ENCODE measurements around the gene MAVS.
"Not testable (repeated sequence)": the region's sequence is repeated elsewhere in the genome, so short reads cannot be mapped to it uniquely, and the experiment has no call there.

The MAVS gene

DNA sequence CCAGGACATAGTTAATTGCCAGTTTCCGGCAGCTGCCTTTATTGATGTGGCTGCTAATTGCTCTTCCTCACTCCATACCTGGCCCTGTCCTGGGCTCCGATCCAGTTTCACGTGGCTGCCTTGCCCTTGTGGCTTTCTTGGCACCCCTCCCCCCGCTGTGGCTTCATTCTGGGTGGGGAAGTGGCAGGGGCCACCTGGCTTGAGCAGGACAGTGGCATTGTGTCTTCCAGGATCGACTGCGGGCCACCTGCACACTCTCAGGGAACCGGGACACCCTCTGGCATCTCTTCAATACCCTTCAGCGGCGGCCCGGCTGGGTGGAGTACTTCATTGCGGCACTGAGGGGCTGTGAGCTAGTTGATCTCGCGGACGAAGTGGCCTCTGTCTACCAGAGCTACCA lies 10.8 kb downstream of the MAVS start:
- DNase-seq = no peak

- DNase-seq = no peak
Measured at GRCh38 chr20:3858689-3859088, 12.1 kb downstream of the MAVS start.

- DNase-seq = no peak
Measured at GRCh38 chr20:3861191-3861590, 14.6 kb downstream of the MAVS start.

GRCh38 chr20:3862333-3862732 lies 15.7 kb downstream of the MAVS start:
- no peak for DNase-seq

DNA sequence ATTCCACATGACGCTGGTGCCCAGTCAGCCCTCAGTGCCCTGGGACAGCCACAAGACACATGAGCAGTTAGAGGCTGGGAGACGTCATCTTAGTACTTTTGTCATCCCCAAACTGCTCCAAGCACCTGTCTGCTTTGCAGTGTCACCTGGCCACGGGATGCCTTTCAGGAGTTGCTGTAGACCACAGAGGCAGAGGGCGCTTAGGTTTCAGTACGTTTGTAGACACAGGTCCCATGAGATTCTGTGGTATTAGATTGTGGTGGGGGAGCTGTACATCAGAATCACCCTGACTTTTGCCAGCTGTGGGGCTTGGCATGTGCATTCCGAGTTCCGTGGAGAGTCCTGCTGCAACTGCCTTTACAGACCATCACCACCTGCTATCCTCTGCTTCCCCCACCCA lies 16.7 kb downstream of the MAVS start:
- no peak for DNase-seq

- no peak for DNase-seq
Measured at GRCh38 chr20:3864518-3864917, 17.9 kb downstream of the MAVS start.

GRCh38 chr20:3865152-3865886 lies 18.7 kb downstream of the MAVS start:
- no peak for DNase-seq

GRCh38 chr20:3865887-3866407 lies 19.3 kb downstream of the MAVS start:
- no peak for DNase-seq

DNA sequence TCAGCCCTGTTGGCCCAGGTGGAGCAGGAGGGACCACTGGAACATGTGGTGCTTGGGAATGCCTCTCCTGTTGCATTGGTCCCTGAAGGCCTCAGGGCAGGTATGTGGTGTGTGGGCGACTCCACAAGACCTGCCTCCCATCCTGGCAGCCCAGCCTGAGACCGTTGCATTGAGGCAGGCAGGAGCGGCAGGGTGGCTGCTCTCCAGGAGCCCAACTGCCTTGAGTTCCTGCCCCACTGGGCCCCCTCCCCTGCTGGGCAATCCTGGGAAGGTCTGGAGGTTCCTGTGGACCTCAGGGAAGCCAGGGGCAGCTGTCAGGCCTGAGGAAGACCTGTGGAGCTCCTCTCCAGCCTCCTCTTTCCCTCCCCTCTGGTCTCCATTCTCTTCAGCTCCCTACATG lies 19.8 kb downstream of the MAVS start:
- no peak for DNase-seq

GRCh38 chr20:3867802-3868201 lies 21.2 kb downstream of the MAVS start:
- no peak for DNase-seq

- DNase-seq = no peak
Measured at GRCh38 chr20:3869839-3870634, 23.4 kb downstream of the MAVS start.

DNA sequence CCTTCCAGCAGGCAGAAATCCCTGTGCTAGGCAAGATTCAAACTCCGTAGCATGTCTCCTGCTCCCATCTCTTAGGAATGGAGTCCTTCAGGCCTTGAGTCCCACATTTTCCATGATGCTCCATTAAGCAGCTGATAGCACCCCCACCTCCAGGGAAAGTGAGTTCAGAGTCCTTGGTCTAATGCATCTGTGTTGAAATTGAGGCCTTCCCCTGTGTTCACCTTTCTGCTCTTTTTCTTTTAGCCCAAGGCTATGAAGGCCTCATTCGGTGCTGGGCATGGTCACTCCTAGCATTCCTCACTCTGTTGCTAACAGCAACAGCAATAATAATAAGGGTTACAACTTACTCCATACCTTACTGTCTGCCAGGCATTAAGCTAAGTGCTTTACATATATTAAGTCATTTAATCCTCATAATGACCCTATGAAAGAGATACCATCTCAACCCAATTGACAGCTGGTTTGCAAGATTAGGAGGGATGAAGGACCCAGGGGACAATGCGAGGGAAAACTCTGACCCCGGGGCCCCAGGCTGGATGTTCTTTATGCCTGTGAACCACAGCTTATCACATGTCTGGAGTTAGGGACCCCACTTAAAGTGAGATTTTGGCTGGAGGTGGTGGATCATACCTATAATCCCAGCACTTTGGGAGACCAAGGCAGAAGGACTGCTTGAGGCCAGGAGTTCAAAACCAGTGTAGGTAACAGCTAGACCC lies 25.1 kb downstream of the MAVS start:
- DNase-seq = no peak

DNA sequence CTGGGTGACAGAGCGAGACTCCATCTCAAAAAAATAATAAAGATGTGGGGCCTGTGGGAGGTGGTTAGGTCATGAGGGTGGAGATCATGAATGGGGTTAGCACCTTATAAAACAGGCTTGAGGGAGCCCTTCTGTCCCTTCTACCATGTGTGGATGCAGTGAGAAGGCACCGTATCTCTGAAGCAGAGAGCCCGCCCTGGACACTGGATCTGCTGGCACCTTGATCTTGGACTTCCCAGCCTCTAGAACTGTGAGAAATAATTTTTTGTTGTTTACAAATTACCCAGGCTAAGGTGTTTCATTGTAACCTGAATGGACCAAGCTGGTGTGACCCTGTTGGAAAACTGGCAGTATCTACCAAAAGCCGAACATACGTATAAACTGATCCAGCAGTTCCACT lies 26.9 kb downstream of the MAVS start:
- no peak for DNase-seq

DNA sequence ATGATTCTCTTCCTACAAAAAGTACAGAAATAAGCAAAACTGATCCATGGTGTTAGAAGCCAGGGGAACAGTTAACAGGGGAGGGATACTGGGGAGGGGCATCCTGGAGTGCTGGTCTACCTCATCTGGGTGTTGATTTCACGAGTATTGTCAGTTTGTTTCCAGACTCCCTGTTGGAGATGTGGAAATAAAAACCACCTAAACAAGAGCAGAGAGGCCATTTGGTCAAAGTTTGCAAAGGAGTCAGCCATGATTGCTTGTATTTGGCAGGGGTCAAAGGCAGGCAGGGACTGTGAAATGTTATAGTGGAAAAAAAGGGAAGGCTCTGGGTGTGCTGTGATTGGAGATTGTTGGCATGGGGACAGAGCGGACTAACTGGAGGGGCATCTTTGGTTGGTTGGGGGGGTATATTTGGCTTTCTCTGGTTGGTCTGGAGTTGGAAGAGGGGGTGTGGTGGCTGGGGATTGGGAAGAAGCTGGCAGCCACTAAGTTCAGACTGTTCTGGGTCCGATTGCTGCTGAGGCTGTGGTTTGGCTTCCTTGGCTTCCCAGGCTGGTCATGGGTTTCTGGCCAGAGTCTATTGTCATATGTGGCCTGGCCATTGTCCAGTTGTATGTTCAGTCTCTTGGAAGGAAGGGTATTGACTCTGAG lies 27.7 kb downstream of the MAVS start:
- DNase-seq = no peak

GRCh38 chr20:3875378-3875974 lies 28.8 kb downstream of the MAVS start:
- no peak for DNase-seq

DNA sequence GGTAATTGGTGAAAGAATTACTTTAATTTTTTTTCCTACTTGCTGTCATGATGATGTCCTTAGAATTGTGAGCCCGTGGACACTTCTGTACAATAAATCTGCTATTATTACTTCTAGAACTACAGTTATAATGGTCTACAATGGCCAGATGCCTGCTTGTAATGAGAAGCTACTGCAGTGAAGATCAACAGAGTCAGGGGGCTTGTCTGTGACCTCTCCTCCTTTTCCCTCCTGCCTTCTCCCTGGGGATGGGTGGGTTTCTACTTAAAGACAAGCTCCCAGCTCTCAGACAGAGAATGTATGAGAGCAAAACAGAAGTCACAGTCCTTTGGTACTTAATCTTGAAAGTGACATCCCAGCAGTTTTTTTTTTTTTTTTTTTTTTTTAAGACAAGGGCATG lies 29.4 kb downstream of the MAVS start:
- DNase-seq = no peak

DNA sequence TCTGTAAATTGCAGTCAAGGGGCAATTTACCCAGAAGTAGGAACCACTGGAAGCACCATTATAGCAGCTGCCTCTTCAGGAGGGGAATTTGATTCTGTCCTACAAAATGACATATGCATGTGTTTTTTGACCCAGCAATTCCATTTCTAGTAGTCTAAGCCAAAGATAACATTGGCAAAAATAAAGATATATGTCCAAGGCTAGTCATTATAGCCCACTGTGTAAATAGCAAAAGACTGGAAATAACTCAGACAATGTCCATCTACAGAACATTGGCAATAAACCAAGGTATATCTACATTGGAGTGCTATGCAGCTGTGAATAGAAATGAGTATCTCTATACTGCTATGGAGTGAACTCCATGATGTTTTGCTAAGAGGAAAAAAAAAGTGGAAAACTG lies 30.0 kb downstream of the MAVS start:
- no peak for DNase-seq

DNA sequence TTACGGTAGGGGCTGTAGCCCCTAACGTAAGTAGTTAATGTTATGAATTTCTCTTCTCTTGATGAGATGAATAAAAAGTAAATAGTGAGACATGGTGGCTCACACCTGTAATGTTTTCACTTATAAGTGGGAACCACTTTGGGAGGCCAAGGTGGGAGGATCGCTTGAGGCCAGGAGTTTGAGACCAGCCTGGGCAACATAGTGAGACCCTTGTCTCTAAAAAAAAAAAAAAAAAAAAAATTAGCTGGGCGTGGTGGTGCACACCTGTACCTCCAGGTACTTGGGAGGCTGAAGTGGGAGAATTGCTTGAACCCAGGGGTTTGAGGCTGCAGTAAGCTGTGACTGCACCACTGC lies 32.3 kb downstream of the MAVS start:
- not testable (repeated sequence) for DNase-seq

DNA sequence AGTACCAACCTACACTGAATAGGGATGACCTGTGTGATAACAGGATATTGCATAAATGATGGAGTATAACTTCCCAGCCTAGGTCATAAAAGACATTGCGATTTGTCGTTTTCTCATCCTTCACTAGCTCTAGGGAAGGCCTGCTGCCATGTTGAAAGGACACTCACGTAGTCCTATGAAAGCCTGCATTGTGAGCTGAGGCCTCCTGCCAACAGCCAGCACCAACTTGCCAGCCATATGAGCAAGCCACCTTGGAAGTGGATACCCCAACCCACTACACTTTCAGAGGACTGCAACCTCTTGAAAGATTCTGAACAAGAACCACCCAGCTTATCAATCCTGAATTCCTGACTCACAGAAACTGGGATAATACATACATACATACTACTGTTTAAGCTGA lies 39.1 kb downstream of the MAVS start:
- no peak for DNase-seq

GRCh38 chr20:3887876-3888620 lies 41.4 kb downstream of the MAVS start:
- DNase-seq = peak; percentile 42

GRCh38 chr20:3888622-3889488 lies 42.2 kb downstream of the MAVS start, which contains the start of gene PANK2:
Gene PANK2 (plus strand): TSS chr20:3889387.
- DNase-seq = peak; percentile 100
